Sigmoid colon (tissue), 4 donors: Measurements from ENCODE around the gene NPLOC4.

Experiments
- EP300 ChIP-seq, 4 donors: sonication (generic); formaldehyde crosslinking; IDR thresholded peaks; one replicate each; pipeline ENCODE4 v1.6.1; 2017; ENCODE audit warnings: antibody characterized with exemption in 4 of 4
- POLR2AphosphoS5 ChIP-seq, 4 donors: sonication (generic); formaldehyde crosslinking; IDR thresholded peaks; one replicate each; pipeline ENCODE4 v1.6.1; 2017; ENCODE audit warnings: antibody characterized with exemption in 4 of 4

DNA sequence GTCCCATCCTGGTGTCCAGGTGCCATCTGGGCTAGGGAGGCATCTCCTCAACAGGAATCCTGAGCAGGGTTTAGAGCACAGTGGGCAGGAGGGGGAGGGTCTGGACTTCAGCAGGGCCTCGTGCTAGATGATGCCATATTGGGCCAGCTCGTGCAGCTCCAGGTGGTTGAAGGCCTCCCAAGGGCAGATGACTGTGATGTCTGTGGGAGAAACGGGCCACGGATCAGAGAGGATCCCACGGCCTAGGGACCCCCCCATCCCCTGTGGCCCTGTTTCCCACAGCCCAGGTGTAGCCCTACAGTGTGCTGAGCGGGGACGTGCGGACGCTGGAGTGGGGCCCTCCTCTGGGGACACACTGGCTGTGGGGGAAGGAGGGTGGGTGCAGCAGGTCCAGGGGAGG, 14.0 kb upstream of the NPLOC4 start:
- TF ChIP-seq EP300 (IDR thresholded peaks at IDR 0.05) = no peak
- TF ChIP-seq POLR2AphosphoS5 (IDR thresholded peaks at IDR 0.05) = no peak
